Upper lobe of left lung (tissue), 6 donors: ENCODE measurements around the gene CTSE. TPM values are rescaled to one million over a fixed set of nuclear protein-coding genes. Genes with fewer than 3 reads are reported as not detected.

Source experiments
- ATAC-seq, 2 donors: fragments of 200-7000 bp; cut with Tn5 transposase; one replicate each; pipeline ENCODE4 v1.9.1; 2022; ENCODE audit warnings: mild to moderate bottlenecking in 2 of 2, moderate library complexity in 2 of 2; ENCODE audit not compliant: low FRiP score in 2 of 2
- DNase-seq, 2 donors: peaks; one replicate each; pipeline ENCODE4 v3.0.0-alpha.2; 2019 to 2020
- H3K27ac ChIP-seq, 4 donors: fragments of 200-600 bp; sonication (generic); one replicate each; pipeline ENCODE4 v1.5.1; 2016 to 2019
- H3K27me3 ChIP-seq, 4 donors: fragments of 200-600 bp; sonication (generic); one replicate each; pipeline ENCODE4 v1.5.1; 2017 to 2019
- H3K36me3 ChIP-seq, 4 donors: fragments of 200-600 bp; sonication (generic); one replicate each; pipeline ENCODE4 v1.5.1; 2016 to 2019
- H3K4me1 ChIP-seq, 4 donors: fragments of 200-600 bp; sonication (generic); one replicate each; pipeline ENCODE4 v1.5.1; 2018 to 2019
- H3K4me3 ChIP-seq, 4 donors: fragments of 200-600 bp; sonication (generic); one replicate each; pipeline ENCODE4 v1.5.1; 2017 to 2019; ENCODE audit warnings: mild to moderate bottlenecking in 2 of 4, moderate library complexity in 1 of 4
- H3K9me3 ChIP-seq, 4 donors: fragments of 200-600 bp; sonication (generic); one replicate each; pipeline ENCODE4 v1.5.1; 2018 to 2019
- EP300 ChIP-seq, 4 donors: sonication (generic); formaldehyde crosslinking; IDR thresholded peaks; one replicate each; pipeline ENCODE4 v1.5.1; 2017; ENCODE audit warnings: antibody characterized with exemption in 4 of 4, control low read depth in 2 of 4
- POLR2A ChIP-seq, 4 donors: fragments of 450-650 bp; IDR thresholded peaks; one replicate each; pipeline ENCODE4 v1.5.1; 2016 to 2017; ENCODE audit warnings: antibody characterized with exemption in 4 of 4, mild to moderate bottlenecking in 2 of 4
- POLR2AphosphoS5 ChIP-seq, 2 donors: sonication (generic); formaldehyde crosslinking; IDR thresholded peaks; one replicate each; pipeline ENCODE4 v1.5.1; 2017; ENCODE audit warnings: antibody characterized with exemption in 2 of 2
- WGBS, 2 donors: methylation state at CpG; one replicate each; pipeline ENCODE4 v1.1.5; 2017 to 2018; 5-methylcytosine and 5-hydroxymethylcytosine counted together
- total RNA-seq, 6 donors: library from RNA; depleted of rRNA in 4 of 6; stranded (reverse); fragments of >200 nt in 4 of 6; gene quantifications; one replicate each; pipeline versions ENCODE4 v1.1.0 to v1.2.1, GENCODE V29; 2016 to 2021
- TF ChIP-seq, protein P1 (sequence below), 6 experiments: fragments of 450-650 bp in 4 of 6; fragments of 200-600 bp in 2 of 6; sonication (generic) in 2 of 6; IDR thresholded peaks; one replicate each; pipeline ENCODE4 v1.5.1; 2016 to 2019; ENCODE audit warnings: antibody characterized with exemption in 6 of 6
- donor health status: DM: no; HTN: no; CAD: no; lungs with moderate emphysema.
- donor health status: DM: no; HTN: yes; CAD: no; lungs with severe emphysema.

CTSE gene
- total RNA-seq, 6 donors from 2014 or later = 34.6 to 132 (median 106) TPM

DNA sequence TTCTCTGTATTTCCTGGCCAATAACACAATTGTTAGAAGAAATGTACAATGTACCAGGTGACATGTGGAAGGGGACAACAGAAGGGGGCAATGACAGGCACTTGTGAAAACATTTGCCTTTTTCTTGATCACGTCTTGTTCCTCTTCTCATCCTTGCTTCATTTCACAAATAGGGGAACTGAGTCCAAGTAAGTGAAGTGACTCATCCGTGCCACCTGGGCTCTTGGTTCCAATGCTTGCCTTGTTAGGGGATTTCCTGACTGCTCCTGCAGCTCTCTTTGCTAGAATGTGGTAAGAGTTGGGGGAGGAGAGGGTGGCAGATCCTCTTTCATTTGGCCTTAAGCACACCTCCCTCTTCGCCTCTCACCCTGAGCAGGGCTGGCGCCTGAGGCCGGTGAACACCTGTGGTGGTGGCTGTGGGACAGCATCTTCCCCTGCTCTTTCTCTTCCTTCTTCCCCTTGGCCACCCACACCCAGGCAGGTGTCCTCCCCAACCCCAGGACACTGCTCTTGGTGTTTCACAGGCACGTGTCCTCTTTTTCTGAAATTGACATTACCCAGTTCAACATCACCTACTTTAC, 27.1 kb upstream of the CTSE start:
- peak; percentile 31 to 60 for DNase-seq
- H3K9me3 ChIP-seq = no peaks in the 10 kb centered on the region
- TF ChIP-seq EP300 (IDR thresholded peaks at IDR 0.05) (peak in 1 of 4 donors; percentile 26), POLR2A (IDR thresholded peaks at IDR 0.05) (no peak), POLR2AphosphoS5 (IDR thresholded peaks at IDR 0.05) (no peak)
- TF ChIP-seq, protein P1, sequence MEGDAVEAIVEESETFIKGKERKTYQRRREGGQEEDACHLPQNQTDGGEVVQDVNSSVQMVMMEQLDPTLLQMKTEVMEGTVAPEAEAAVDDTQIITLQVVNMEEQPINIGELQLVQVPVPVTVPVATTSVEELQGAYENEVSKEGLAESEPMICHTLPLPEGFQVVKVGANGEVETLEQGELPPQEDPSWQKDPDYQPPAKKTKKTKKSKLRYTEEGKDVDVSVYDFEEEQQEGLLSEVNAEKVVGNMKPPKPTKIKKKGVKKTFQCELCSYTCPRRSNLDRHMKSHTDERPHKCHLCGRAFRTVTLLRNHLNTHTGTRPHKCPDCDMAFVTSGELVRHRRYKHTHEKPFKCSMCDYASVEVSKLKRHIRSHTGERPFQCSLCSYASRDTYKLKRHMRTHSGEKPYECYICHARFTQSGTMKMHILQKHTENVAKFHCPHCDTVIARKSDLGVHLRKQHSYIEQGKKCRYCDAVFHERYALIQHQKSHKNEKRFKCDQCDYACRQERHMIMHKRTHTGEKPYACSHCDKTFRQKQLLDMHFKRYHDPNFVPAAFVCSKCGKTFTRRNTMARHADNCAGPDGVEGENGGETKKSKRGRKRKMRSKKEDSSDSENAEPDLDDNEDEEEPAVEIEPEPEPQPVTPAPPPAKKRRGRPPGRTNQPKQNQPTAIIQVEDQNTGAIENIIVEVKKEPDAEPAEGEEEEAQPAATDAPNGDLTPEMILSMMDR (IDR thresholded peaks at IDR 0.05) = no peak
- no peaks in the 10 kb centered on the region for H3K36me3 ChIP-seq
- WGBS, 2 donors = 47 to 60% methylated on average over 6 of the region's 6 CpGs
- peaks cover 0 to 15% (median 7%) of the 10 kb centered on the region in 4 donors for H3K4me1 ChIP-seq
- H3K4me3 ChIP-seq = no peak overlapping the region
- no peak overlapping the region for H3K27ac ChIP-seq
- peak in 1 of 2 donors; percentile 61 for ATAC-seq
- no peaks in the 10 kb centered on the region for H3K27me3 ChIP-seq

DNA sequence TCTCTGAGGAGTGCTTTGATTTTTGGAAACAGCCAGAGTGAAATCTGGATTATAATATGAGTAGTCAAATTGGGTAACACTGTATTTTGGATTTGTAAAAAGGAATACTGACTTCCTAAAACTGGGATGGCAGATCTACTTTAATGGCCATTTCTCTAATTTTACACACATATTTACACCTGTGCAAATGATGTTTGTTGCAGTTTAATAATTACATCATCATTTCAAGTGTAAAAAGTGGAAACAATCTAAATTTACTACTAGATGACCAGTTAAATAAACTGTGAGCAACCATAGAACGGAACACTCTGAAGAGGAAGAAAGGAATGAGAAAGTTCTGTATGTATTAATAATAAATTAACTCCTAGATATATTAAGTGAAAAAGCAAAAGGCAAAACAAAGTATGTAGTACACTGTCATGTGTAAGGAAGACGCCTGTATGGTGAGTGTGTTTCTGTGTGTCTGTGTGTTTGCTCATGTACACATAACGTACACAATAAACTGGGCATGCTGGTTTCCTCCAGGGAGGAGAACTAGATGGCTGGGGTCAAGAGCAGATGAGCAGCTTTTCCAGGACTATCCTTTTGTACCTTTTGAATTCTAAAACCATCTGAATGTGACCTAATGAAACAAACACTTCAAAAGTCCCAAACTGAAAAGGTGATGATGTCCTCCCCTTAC, 26.4 kb upstream of the CTSE start:
- Histone ChIP-seq H3K27ac (no peak overlapping the region), H3K27me3 (no peaks in the 10 kb centered on the region), H3K4me1 (peaks cover 0 to 15% (median 7%) of the 10 kb centered on the region in 4 donors), H3K36me3 (no peaks in the 10 kb centered on the region), H3K9me3 (no peaks in the 10 kb centered on the region), H3K4me3 (no peak overlapping the region)
- TF ChIP-seq EP300 (IDR thresholded peaks at IDR 0.05) (no peak), POLR2A (IDR thresholded peaks at IDR 0.05) (no peak), POLR2AphosphoS5 (IDR thresholded peaks at IDR 0.05) (no peak)
- TF ChIP-seq, protein P1 (IDR thresholded peaks at IDR 0.05) = no peak
- 70 to 78% methylated on average over 3 of the region's 3 CpGs for WGBS, 2 donors
- DNase-seq = no peak
- ATAC-seq = no peak

DNA sequence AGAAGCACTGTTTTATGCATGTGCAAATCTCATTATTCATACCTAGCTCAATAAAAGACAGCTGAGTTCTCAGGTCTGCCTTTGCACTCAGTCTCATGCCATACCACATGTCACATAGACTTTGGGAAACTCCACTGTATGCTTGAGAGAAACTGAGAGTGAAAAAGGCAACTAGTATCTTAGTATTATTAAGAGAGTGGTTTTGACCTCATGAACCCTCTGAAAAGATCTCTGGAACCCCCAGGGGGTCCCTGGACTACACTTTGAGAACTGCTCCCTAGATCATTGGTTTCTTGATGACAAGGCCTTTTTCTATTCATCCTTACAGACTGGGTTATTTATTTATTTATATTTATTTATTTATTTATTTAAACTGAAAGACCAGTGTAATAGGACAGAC, 25.6 kb upstream of the CTSE start:
- Histone ChIP-seq H3K4me1 (peaks cover 0 to 15% (median 7%) of the 10 kb centered on the region in 4 donors), H3K4me3 (no peak overlapping the region), H3K36me3 (no peaks in the 10 kb centered on the region), H3K9me3 (no peaks in the 10 kb centered on the region), H3K27ac (no peak overlapping the region), H3K27me3 (no peaks in the 10 kb centered on the region)
- ATAC-seq (no peak), DNase-seq (no peak)
- TF ChIP-seq POLR2AphosphoS5 (IDR thresholded peaks at IDR 0.05) (no peak), POLR2A (IDR thresholded peaks at IDR 0.05) (no peak), EP300 (IDR thresholded peaks at IDR 0.05) (no peak)
- TF ChIP-seq, protein P1 (IDR thresholded peaks at IDR 0.05) = no peak

DNA sequence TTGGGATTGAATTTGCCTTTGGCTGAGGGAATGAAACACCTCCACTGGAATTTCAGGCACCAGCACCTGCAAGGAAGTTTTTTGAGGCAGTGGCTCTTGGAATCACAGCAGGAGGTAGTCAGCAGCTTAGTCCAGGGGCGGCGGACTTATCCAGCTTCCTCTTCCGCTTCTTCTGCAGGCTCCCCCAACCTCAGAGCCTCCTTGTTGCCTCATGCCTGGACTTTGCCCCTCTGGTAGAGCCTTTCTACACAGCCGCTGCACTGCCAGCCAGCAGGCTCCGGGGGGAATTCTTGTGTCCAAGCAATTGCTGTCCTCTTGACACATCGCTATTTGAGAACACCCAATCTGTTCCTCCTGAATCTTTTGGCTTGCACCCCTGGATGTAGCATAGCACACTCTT, 24.9 kb upstream of the CTSE start:
- ATAC-seq = peak in 1 of 2 donors; percentile 67
- WGBS, 2 donors = 19 to 61% methylated on average over 6 of the region's 6 CpGs

More for the DNA sequence above, 24.9 kb upstream of the CTSE start:
- Histone ChIP-seq H3K9me3 (no peaks in the 10 kb centered on the region), H3K36me3 (no peaks in the 10 kb centered on the region), H3K27me3 (no peaks in the 10 kb centered on the region), H3K4me3 (no peak overlapping the region), H3K27ac (no peak overlapping the region), H3K4me1 (peaks cover 0 to 15% (median 7%) of the 10 kb centered on the region in 4 donors)
- peak; percentile 13 to 68 for DNase-seq
- TF ChIP-seq, protein P1 (IDR thresholded peaks at IDR 0.05) = no peak
- TF ChIP-seq POLR2A (IDR thresholded peaks at IDR 0.05) (no peak), POLR2AphosphoS5 (IDR thresholded peaks at IDR 0.05) (no peak), EP300 (IDR thresholded peaks at IDR 0.05) (no peak)
